ENCODE results near the gene BCAT1. TPM values are rescaled to one million over a fixed set of nuclear protein-coding genes. Genes with fewer than 3 reads are reported as not detected.

Gene BCAT1
- total and polyA plus RNA-seq, 2 of the 8 experiments (the other 6 are each of a cell fraction or from before 2014, with no cell fraction given) = 19.7 to 263 TPM

DNA sequence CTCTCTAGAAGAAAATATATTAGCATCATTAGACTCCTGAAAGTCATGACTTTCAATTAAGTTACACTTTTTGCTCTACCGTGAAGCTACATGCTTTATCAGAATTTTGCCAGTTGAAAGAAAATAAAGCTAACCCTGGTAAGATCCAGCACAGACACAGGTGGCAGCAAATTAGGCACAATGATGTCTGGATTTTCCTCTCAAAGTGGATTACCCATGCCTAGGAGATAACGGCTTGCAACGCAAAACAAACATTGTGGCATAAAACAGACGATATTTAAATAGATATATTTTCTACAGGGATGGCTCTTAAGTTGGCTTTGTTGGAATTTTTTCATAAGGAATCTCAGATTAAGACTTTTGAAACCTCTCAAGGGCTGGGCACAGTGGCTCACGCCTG, 33.4 kb downstream of the BCAT1 start:
- Histone ChIP-seq H2BK5ac (ENCODE audit: low read depth, low read length) (no peak overlapping the region), H4K20me1 (replicated peaks in 1 of 2; ENCODE audit: control insufficient read depth in 1 of 2, insufficient read depth in 2 of 2, low read length in 2 of 2) (peaks cover 5 to 9% of the 10 kb centered on the region in 2 experiments), H3K23ac (ENCODE audit: insufficient read length) (no peak overlapping the region), H3K79me1 (ENCODE audit: low read depth, low read length) (peaks cover 6% of the 10 kb centered on the region), H3K4me1 (replicated peaks in 1 of 4; ENCODE audit: control insufficient read depth in 3 of 4, insufficient read depth in 4 of 4, low read length in 3 of 4) (peaks cover 0 to 3% (median 0%) of the 10 kb centered on the region in 4 experiments; a peak in 4 of 7 replicates), H3K4me2 (ENCODE audit: insufficient read depth in 1 of 2, low read depth in 2 of 2, low read length in 2 of 2) (no peak overlapping the region), H3K27me3 (replicated peaks in 1 of 4; ENCODE audit: control insufficient read depth in 3 of 4, extremely low read depth in 1 of 4, insufficient read depth in 3 of 4, low read length in 3 of 4) (no peaks in the 10 kb centered on the region), H3K79me2 (ENCODE audit: control insufficient read depth in 1 of 2, insufficient read depth in 2 of 2, low read length in 2 of 2) (peaks cover 4 to 94% of the 10 kb centered on the region in 2 experiments; a peak in 3 of 4 replicates), H3K56ac (replicated peaks; ENCODE audit: insufficient read length, low read depth, low read length) (no peak overlapping the region), H3K14ac (ENCODE audit: insufficient read length) (no peak overlapping the region), H2AK5ac (ENCODE audit: low read depth, low read length) (no peak overlapping the region), H3K23me2 (ENCODE audit: low read depth, low read length) (no peaks in the 10 kb centered on the region), H3K18ac (ENCODE audit: extremely low read depth, low read length) (no peak overlapping the region), H3K9ac (replicated peaks in 1 of 4; ENCODE audit: extremely low read depth in 1 of 4, low read depth in 3 of 4, low read length in 3 of 4) (no peak overlapping the region), H2AFZ (ENCODE audit: low read length) (no peak overlapping the region), H4K8ac (ENCODE audit: extremely low read depth, insufficient read depth, low read length) (no peak overlapping the region), H3K4me3 (ENCODE audit: extremely low read depth in 1 of 4, insufficient read depth in 2 of 4, low read depth in 3 of 4, low read length in 4 of 4) (no peak overlapping the region), H2BK20ac (ENCODE audit: low read length) (no peak overlapping the region), H2BK15ac (ENCODE audit: low read length) (no peak overlapping the region), H3K27ac (ENCODE audit: low read depth, low read length) (no peak overlapping the region), H3K36me3 (ENCODE audit: control insufficient read depth in 2 of 4, insufficient read depth in 4 of 4, low read length in 3 of 4) (peaks cover 0 to 7% (median 0%) of the 10 kb centered on the region in 4 experiments; a peak in 1 of 8 replicates), H2BK120ac (replicated peaks; ENCODE audit: low read depth, low read length) (no peak overlapping the region), H3K4ac (replicated peaks; ENCODE audit: insufficient read length, low read depth, low read length) (no peak overlapping the region), H4K91ac (replicated peaks; ENCODE audit: insufficient read length, low read length) (no peak overlapping the region), H4K5ac (ENCODE audit: insufficient read length, low read depth, low read length) (no peak overlapping the region), H3K9me3 (ENCODE audit: insufficient read depth in 2 of 2, low read depth in 1 of 2, low read length in 1 of 2) (no peaks in the 10 kb centered on the region), H2BK12ac (ENCODE audit: low read depth, low read length) (no peak overlapping the region)
- no peak for DNase-seq (ENCODE audit: low read depth in 1 of 2, low spot score in 2 of 2)
- CTCF ChIA-PET (ENCODE audit: partially characterized antibody) = no interaction called here
- 91% methylated on average over 5 of the region's 5 CpGs; no CpG with 5 or more reads in 1 of the 2 experiments for WGBS, 2 experiments (ENCODE audit: extremely low coverage in 1 of 2, insufficient coverage in 1 of 2, insufficient read length in 1 of 2, insufficient replicate concordance in 2 of 2, low coverage in 1 of 2, low lambda C conversion rate in 2 of 2, missing lambda C conversion rate in 1 of 2)
- POLR2A ChIA-PET (ENCODE audit: partially characterized antibody) = interaction anchor here (1.2 to 2.6 kb wide), 4 partner anchors 12 to 27 kb away, joined by 3 to 14 read pairs (median 4); no protein-coding TSS in a partner anchor
- no peak for TF ChIP-seq BCL11A (IDR thresholded peaks at IDR 0.05; ENCODE audit: low read depth in 2 of 2, low read length in 2 of 2)
- no peak for TF ChIP-seq EGR1 (IDR thresholded peaks at IDR 0.05; ENCODE audit: borderline replicate concordance, low read depth, low read length)
- no peak for TF ChIP-seq SP4 (IDR thresholded peaks at IDR 0.05; ENCODE audit: low read length)
- TF ChIP-seq ZNF274 (IDR thresholded peaks at IDR 0.05; ENCODE audit: borderline replicate concordance, extremely low read depth, low read length) = no peak
- no peak for FAIRE-seq

All from H1 (cell line).